ENCODE results near the gene SPTLC1. TPM values are rescaled to one million over a fixed set of nuclear protein-coding genes. Genes with fewer than 3 reads are reported as not detected.

SPTLC1 gene
- total and polyA plus RNA-seq, 2 of the 13 experiments (the other 11 are each of a cell fraction or from before 2014, with no cell fraction given): 56.2 to 72.5 TPM

DNA sequence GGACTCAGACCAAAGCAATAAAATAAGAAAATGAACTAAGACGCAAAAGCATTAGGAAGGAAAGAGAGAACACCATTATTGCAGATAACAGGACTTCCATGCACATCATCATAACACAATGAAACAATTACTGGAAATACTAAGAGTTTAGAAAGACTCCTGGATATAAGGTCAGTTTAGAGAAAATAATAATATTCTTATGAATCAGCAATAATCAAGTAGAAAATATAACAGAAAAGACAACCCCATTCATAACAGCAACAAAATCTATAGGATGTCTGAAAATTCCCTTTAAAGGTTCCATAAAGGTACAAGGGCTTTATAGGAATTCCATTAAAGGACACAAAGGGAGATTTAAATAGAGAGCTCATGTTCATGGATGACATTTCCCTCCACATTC is 73.0 kb downstream of the SPTLC1 start:
- Histone ChIP-seq H3K4me2 (ENCODE audit: low read depth, low read length) (no peak overlapping the region), H3K79me2 (ENCODE audit: insufficient read depth, low read length) (no peaks in the 10 kb centered on the region), H2AFZ (ENCODE audit: low read length) (no peak overlapping the region), H3K36me3 (replicated peaks in 1 of 2; ENCODE audit: control insufficient read depth in 1 of 2, insufficient read depth in 2 of 2, low read length in 2 of 2) (peaks cover 21 to 66% of the 10 kb centered on the region in 2 experiments), H3K9me3 (ENCODE audit: low read length) (peaks cover 17% of the 10 kb centered on the region), H3K27me3 (ENCODE audit: control insufficient read depth in 1 of 2, insufficient read depth in 2 of 2, low read length in 2 of 2) (no peaks in the 10 kb centered on the region), H3K9ac (ENCODE audit: insufficient read depth, low read depth, low read length) (no peak overlapping the region), H3K4me3 (replicated peaks in 1 of 3; ENCODE audit: insufficient read depth in 1 of 3, low read depth in 2 of 3, low read length in 3 of 3) (no peak overlapping the region), H4K20me1 (ENCODE audit: insufficient read depth, low read length) (no peaks in the 10 kb centered on the region), H3K4me1 (ENCODE audit: insufficient read depth, low read length) (no peaks in the 10 kb centered on the region), H3K27ac (ENCODE audit: extremely low read length, insufficient read depth, low read length) (no peak overlapping the region)
- FAIRE-seq (no peak), ATAC-seq (no peak), DNase-seq (ENCODE audit: low spot score) (no peak)
- WGBS (ENCODE audit: low lambda C conversion rate): 95% methylated on average over 1 of the region's 1 CpG
- BruUV-seq (replicated peaks): no TSS peak
- TF ChIP-seq ZSCAN22 (CRISPR knock-in tag; IDR thresholded peaks at IDR 0.05): no peak
- TF ChIP-seq ZSCAN25 (CRISPR knock-in tag; IDR thresholded peaks at IDR 0.05): no peak
- no peak for TF ChIP-seq ZNF607 (CRISPR knock-in tag; IDR thresholded peaks at IDR 0.05; ENCODE audit: borderline replicate concordance)
- TF ChIP-seq MTA3 (CRISPR knock-in tag; IDR thresholded peaks at IDR 0.05): no peak
- TF ChIP-seq, protein P1, sequence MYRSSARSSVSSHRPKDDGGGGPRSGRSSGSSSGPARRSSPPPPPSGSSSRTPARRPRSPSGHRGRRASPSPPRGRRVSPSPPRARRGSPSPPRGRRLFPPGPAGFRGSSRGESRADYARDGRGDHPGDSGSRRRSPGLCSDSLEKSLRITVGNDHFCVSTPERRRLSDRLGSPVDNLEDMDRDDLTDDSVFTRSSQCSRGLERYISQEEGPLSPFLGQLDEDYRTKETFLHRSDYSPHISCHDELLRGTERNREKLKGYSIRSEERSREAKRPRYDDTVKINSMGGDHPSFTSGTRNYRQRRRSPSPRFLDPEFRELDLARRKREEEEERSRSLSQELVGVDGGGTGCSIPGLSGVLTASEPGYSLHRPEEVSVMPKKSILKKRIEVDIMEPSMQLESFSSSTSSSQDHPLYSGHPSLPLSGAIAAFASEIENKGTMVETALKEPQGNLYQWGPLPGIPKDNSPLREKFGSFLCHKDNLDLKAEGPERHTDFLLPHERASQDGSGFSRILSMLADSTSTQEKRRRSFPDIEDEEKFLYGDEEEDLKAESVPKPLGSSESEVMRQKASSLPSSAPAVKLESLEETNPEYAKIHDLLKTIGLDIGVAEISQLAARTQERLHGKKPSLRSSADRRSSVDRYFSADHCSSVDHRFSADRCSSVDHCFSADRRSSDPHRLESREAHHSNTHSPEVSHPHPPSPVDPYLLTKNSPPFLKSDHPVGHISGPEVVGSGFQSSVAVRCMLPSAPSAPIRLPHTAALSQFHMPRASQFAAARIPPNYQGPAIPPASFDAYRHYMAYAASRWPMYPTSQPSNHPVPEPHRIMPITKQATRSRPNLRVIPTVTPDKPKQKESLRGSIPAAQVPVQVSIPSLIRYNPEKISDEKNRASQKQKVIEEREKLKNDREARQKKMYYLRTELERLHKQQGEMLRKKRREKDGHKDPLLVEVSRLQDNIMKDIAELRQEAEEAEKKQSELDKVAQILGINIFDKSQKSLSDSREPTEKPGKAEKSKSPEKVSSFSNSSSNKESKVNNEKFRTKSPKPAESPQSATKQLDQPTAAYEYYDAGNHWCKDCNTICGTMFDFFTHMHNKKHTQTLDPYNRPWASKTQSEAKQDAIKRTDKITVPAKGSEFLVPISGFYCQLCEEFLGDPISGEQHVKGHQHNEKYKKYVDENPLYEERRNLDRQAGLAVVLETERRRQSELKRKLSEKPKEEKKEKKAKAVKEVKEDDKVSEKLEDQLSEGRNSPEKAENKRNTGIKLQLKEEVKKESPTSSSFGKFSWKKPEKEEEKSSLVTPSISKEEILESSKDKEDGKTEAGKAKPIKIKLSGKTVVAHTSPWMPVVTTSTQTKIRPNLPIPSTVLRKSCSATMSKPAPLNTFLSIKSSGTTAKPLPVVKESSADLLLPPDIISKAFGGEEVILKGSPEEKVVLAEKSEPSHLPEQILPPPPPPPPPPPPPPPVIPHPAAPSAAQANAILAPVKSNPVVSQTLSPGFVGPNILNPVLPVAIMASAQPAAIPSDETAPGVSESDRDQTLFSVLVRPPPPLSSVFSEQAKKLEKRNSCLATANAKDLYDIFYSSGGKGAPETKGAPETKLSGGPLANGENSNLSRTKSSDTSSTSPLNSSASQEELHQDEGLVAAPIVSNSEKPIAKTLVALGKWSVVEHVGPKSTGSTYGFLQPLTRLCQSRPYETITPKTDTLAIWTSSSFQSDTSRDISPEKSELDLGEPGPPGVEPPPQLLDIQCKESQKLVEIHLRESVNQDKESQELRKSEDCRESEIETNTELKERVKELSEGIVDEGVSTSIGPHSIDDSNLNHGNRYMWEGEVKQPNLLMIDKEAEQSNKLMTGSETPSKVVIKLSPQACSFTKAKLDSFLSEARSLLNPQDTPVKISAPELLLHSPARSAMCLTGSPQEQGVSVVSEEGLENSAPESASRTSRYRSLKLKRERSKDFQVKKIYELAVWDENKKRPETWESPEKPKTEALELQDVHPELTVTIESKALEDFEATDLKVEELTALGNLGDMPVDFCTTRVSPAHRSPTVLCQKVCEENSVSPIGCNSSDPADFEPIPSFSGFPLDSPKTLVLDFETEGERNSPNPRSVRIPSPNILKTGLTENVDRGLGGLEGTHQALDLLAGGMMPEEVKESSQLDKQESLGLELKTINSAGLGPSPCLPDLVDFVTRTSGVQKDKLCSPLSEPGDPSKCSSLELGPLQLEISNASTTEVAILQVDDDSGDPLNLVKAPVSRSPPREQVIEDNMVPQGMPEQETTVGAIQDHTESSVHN (CRISPR knock-in tag; IDR thresholded peaks at IDR 0.05): no peak
- no peak for TF ChIP-seq GATA4 (IDR thresholded peaks at IDR 0.05; ENCODE audit: borderline replicate concordance, low read depth)
- TF ChIP-seq PCBP1 (IDR thresholded peaks at IDR 0.05; ENCODE audit: borderline replicate concordance, low read depth, low read length): no peak
- no peak for TF ChIP-seq ZKSCAN1 (IDR thresholded peaks at IDR 0.05; ENCODE audit: low read length)
- no peak for TF ChIP-seq ZNF782 (CRISPR knock-in tag; IDR thresholded peaks at IDR 0.05; ENCODE audit: borderline replicate concordance)
- no peak for TF ChIP-seq ZNF468 (CRISPR knock-in tag; IDR thresholded peaks at IDR 0.05)
- TF ChIP-seq, protein P2, sequence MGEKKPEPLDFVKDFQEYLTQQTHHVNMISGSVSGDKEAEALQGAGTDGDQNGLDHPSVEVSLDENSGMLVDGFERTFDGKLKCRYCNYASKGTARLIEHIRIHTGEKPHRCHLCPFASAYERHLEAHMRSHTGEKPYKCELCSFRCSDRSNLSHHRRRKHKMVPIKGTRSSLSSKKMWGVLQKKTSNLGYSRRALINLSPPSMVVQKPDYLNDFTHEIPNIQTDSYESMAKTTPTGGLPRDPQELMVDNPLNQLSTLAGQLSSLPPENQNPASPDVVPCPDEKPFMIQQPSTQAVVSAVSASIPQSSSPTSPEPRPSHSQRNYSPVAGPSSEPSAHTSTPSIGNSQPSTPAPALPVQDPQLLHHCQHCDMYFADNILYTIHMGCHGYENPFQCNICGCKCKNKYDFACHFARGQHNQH (CRISPR knock-in tag; IDR thresholded peaks at IDR 0.05): no peak
- TF ChIP-seq CC2D1A (CRISPR knock-in tag; IDR thresholded peaks at IDR 0.05): no peak
- CTCF ChIA-PET (ENCODE audit: low intra/inter-chr PET ratio, low total read pairs): no interaction called here
- intact Hi-C loops (cut with micrococcal nuclease; ENCODE audit: unreplicated experiment) (loop anchor here (10.0 kb wide), 1 partner anchor 303 kb away; no protein-coding TSS in a partner anchor), in situ Hi-C loops (cut with HindIII; ENCODE audit: extremely low pct_ligation_motif_present, low pct_unique_long_range_greater_than_20kb) (no loop called here)
- POLR2A ChIA-PET: no interaction called here
